ENCODE measurements around the gene PLA2G2F. TPM values are rescaled to one million over a fixed set of nuclear protein-coding genes. Genes with fewer than 3 reads are reported as not detected.

PLA2G2F gene
- total and polyA plus RNA-seq, 2 of the 8 experiments (the other 6 are each of a cell fraction or from before 2014, with no cell fraction given): not detected

- H3K27ac ChIP-seq (ENCODE audit: low read depth, low read length): no peak overlapping the region
These were observed 25.0 kb upstream of the PLA2G2F start for GRCh38 chr1:20114021-20114648.

More at GRCh38 chr1:20114021-20114648, 25.0 kb upstream of the PLA2G2F start:
- Histone ChIP-seq H3K18ac (ENCODE audit: extremely low read depth, low read length) (no peak overlapping the region), H3K23ac (ENCODE audit: insufficient read length) (no peak overlapping the region), H4K91ac (replicated peaks; ENCODE audit: insufficient read length, low read length) (no peak overlapping the region), H2BK12ac (ENCODE audit: low read depth, low read length) (no peak overlapping the region), H3K4ac (replicated peaks; ENCODE audit: insufficient read length, low read depth, low read length) (no peak overlapping the region), H4K20me1 (replicated peaks in 1 of 2; ENCODE audit: control insufficient read depth in 1 of 2, insufficient read depth in 2 of 2, low read length in 2 of 2) (no peaks in the 10 kb centered on the region), H3K79me1 (ENCODE audit: low read depth, low read length) (no peaks in the 10 kb centered on the region), H2BK15ac (ENCODE audit: low read length) (0 out of 2 replicates have a peak overlapping the region, but pooled peaks have one; percentile 29), H3K36me3 (ENCODE audit: control insufficient read depth in 2 of 4, insufficient read depth in 4 of 4, low read length in 3 of 4) (no peaks in the 10 kb centered on the region), H3K9me3 (ENCODE audit: insufficient read depth in 2 of 2, low read depth in 1 of 2, low read length in 1 of 2) (no peaks in the 10 kb centered on the region; a peak in 1 of 4 replicates), H4K5ac (ENCODE audit: insufficient read length, low read depth, low read length) (no peak overlapping the region), H3K27me3 (replicated peaks in 1 of 4; ENCODE audit: control insufficient read depth in 3 of 4, extremely low read depth in 1 of 4, insufficient read depth in 3 of 4, low read length in 3 of 4) (no peaks in the 10 kb centered on the region), H2BK120ac (replicated peaks; ENCODE audit: low read depth, low read length) (no peak overlapping the region), H2AFZ (ENCODE audit: low read length) (no peak overlapping the region), H4K8ac (ENCODE audit: extremely low read depth, insufficient read depth, low read length) (no peak overlapping the region), H3K4me1 (replicated peaks in 1 of 4; ENCODE audit: control insufficient read depth in 3 of 4, insufficient read depth in 4 of 4, low read length in 3 of 4) (peaks cover 2 to 5% (median 3%) of the 10 kb centered on the region in 4 experiments; a peak in 4 of 7 replicates), H3K9ac (replicated peaks in 1 of 4; ENCODE audit: extremely low read depth in 1 of 4, low read depth in 3 of 4, low read length in 3 of 4) (no peak overlapping the region), H3K4me2 (ENCODE audit: insufficient read depth in 1 of 2, low read depth in 2 of 2, low read length in 2 of 2) (peak overlapping the region in 1 of 2 experiments; percentile 8; a peak in 1 of 4 replicates), H3K79me2 (ENCODE audit: control insufficient read depth in 1 of 2, insufficient read depth in 2 of 2, low read length in 2 of 2) (no peaks in the 10 kb centered on the region), H3K14ac (ENCODE audit: insufficient read length) (no peak overlapping the region), H3K23me2 (ENCODE audit: low read depth, low read length) (no peaks in the 10 kb centered on the region), H3K56ac (replicated peaks; ENCODE audit: insufficient read length, low read depth, low read length) (no peak overlapping the region), H2BK5ac (ENCODE audit: low read depth, low read length) (no peak overlapping the region), H2AK5ac (ENCODE audit: low read depth, low read length) (no peak overlapping the region), H2BK20ac (ENCODE audit: low read length) (0 out of 2 replicates have a peak overlapping the region, but pooled peaks have one; percentile 21), H3K4me3 (ENCODE audit: extremely low read depth in 1 of 4, insufficient read depth in 2 of 4, low read depth in 3 of 4, low read length in 4 of 4) (no peak overlapping the region)
- CTCF ChIA-PET (ENCODE audit: partially characterized antibody): interaction anchor here (0.5 to 4.2 kb wide), 10 partner anchors 10 to 409 kb away, joined by 3 to 22 read pairs (median 3); no protein-coding TSS in a partner anchor
- DNase-seq (ENCODE audit: low read depth in 1 of 2, low spot score in 2 of 2): no peak
- TF ChIP-seq BCL11A (IDR thresholded peaks at IDR 0.05; ENCODE audit: low read depth in 2 of 2, low read length in 2 of 2) (no peak), EGR1 (IDR thresholded peaks at IDR 0.05; ENCODE audit: borderline replicate concordance, low read depth, low read length) (no peak), RNF2 (IDR thresholded peaks at IDR 0.05; ENCODE audit: borderline replicate concordance, low read depth, low read length, missing control alignments, poor library complexity, severe bottlenecking) (no peak), EZH2 (IDR thresholded peaks at IDR 0.05; ENCODE audit: low read depth, low read length, severe bottlenecking) (no peak), CEBPB (IDR thresholded peaks at IDR 0.05; ENCODE audit: low read depth, low read length) (no peak), ATF3 (IDR thresholded peaks at IDR 0.05; ENCODE audit: insufficient read depth, low read depth, low read length) (no peak)
- POLR2A ChIA-PET (ENCODE audit: partially characterized antibody): interaction anchor here (0.7 kb wide), 1 partner anchor 38 kb away, joined by 3 read pairs; no protein-coding TSS in a partner anchor
- WGBS, 2 experiments (ENCODE audit: extremely low coverage in 1 of 2, insufficient coverage in 1 of 2, insufficient read length in 1 of 2, insufficient replicate concordance in 2 of 2, low coverage in 1 of 2, low lambda C conversion rate in 2 of 2, missing lambda C conversion rate in 1 of 2): 90% methylated on average over 15 of the region's 15 CpGs; no CpG with 5 or more reads in 1 of the 2 experiments
- FAIRE-seq: no peak
